Natural killer cell treated with Interleukin-12 subunit alpha and Interleukin-12 subunit beta and Interleukin-15 and Interleukin-18, amount 100 ng/mL, for 72 hours (primary cell): ENCODE measurements around the gene HCCS. TPM values are rescaled to one million over a fixed set of nuclear protein-coding genes. Genes with fewer than 3 reads are reported as not detected.

Source experiments
- ATAC-seq, 2 donors: fragments of 150-1000 bp; cut with Tn5 transposase in 1 of 2; sonication (Bioruptor Pico), chemical (Tn5 transposase) in 1 of 2; 2 replicates each; pipeline ENCODE4 v1.10.0; 2021
- DNase-seq: peaks from one replicate; pipeline ENCODE4 v3.0.0; 2022; ENCODE audit warnings: low spot score
- H3K27ac Mint-ChIP-seq, 2 donors: 1 replicate in 1 of 2; 2 replicates in 1 of 2; pipeline ENCODE4 v1.8.0; 2022; ENCODE audit warnings: mixed read lengths in 2 of 2, mild to moderate bottlenecking in 1 of 2, moderate library complexity in 1 of 2
- H3K27me3 Mint-ChIP-seq, 2 donors: 1 replicate in 1 of 2; 2 replicates in 1 of 2; pipeline ENCODE4 v1.8.0; 2022; ENCODE audit warnings: mixed read lengths in 2 of 2
- H3K36me3 Mint-ChIP-seq: one replicate; pipeline ENCODE4 v1.8.0; 2022; ENCODE audit warnings: mixed read lengths
- H3K4me1 Mint-ChIP-seq, 2 donors: 1 replicate in 1 of 2; 2 replicates in 1 of 2; pipeline ENCODE4 v1.8.0; 2022; ENCODE audit warnings: low read depth in 2 of 2, mixed read lengths in 2 of 2, mild to moderate bottlenecking in 1 of 2
- H3K4me3 Mint-ChIP-seq: one replicate; pipeline ENCODE4 v1.8.0; 2022; ENCODE audit warnings: mixed read lengths
- H3K9me3 Mint-ChIP-seq: 2 replicates; pipeline ENCODE4 v1.8.0; 2022; ENCODE audit warnings: mixed read lengths
- total RNA-seq, 2 donors: library from RNA; stranded (reverse); gene quantifications; one replicate each; pipeline ENCODE4 v1.2.3, GENCODE V29; 2022

HCCS gene
- total RNA-seq, 2 donors from 2014 or later: 26.9 to 30.9 TPM

GRCh38 chrX:11135564-11136185, 24.5 kb downstream of the HCCS start:
- no peaks in the 10 kb centered on the region for H3K4me1 Mint-ChIP-seq
- H3K27ac Mint-ChIP-seq: no peak overlapping the region
- H3K9me3 Mint-ChIP-seq: no peaks in the 10 kb centered on the region
- no peak overlapping the region for H3K4me3 Mint-ChIP-seq
- no peak for DNase-seq
- no peaks in the 10 kb centered on the region for H3K36me3 Mint-ChIP-seq
- no peak for ATAC-seq
- H3K27me3 Mint-ChIP-seq: peaks cover 0 to 5% of the 10 kb centered on the region in 2 donors

GRCh38 chrX:11137543-11138139, 26.5 kb downstream of the HCCS start:
- no peaks in the 10 kb centered on the region for H3K36me3 Mint-ChIP-seq
- no peaks in the 10 kb centered on the region for H3K9me3 Mint-ChIP-seq
- no peak for ATAC-seq
- H3K4me1 Mint-ChIP-seq: no peaks in the 10 kb centered on the region
- DNase-seq: no peak
- no peak overlapping the region for H3K4me3 Mint-ChIP-seq
- peaks cover 0 to 8% of the 10 kb centered on the region in 2 donors for H3K27me3 Mint-ChIP-seq
- no peak overlapping the region for H3K27ac Mint-ChIP-seq

GRCh38 chrX:11138498-11139390, 27.6 kb downstream of the HCCS start:
- no peaks in the 10 kb centered on the region for H3K36me3 Mint-ChIP-seq
- H3K4me1 Mint-ChIP-seq: peaks cover 0 to 3% of the 10 kb centered on the region in 2 donors
- H3K27me3 Mint-ChIP-seq: peaks cover 0 to 12% of the 10 kb centered on the region in 2 donors
- ATAC-seq (no peak), DNase-seq (no peak)
- H3K27ac Mint-ChIP-seq: no peak overlapping the region
- no peaks in the 10 kb centered on the region for H3K9me3 Mint-ChIP-seq
- H3K4me3 Mint-ChIP-seq: no peak overlapping the region

GRCh38 chrX:11143931-11144678, 33.0 kb downstream of the HCCS start:
- Mint-ChIP-seq H3K27ac (no peak overlapping the region), H3K4me1 (peaks cover 4 to 6% of the 10 kb centered on the region in 2 donors), H3K4me3 (no peak overlapping the region), H3K27me3 (peaks cover 0 to 17% of the 10 kb centered on the region in 2 donors), H3K36me3 (no peaks in the 10 kb centered on the region), H3K9me3 (no peaks in the 10 kb centered on the region)
- DNase-seq (no peak), ATAC-seq (peak; percentile 57 to 80)

GRCh38 chrX:11146411-11146810, 35.3 kb downstream of the HCCS start:
- H3K27ac Mint-ChIP-seq: no peak overlapping the region
- H3K27me3 Mint-ChIP-seq: peaks cover 0 to 11% of the 10 kb centered on the region in 2 donors

GRCh38 chrX:11148401-11148800, 37.3 kb downstream of the HCCS start:
- no peak for ATAC-seq
- H3K27me3 Mint-ChIP-seq: peaks cover 0 to 13% of the 10 kb centered on the region in 2 donors
- H3K36me3 Mint-ChIP-seq: no peaks in the 10 kb centered on the region
- H3K27ac Mint-ChIP-seq: no peak overlapping the region
- no peaks in the 10 kb centered on the region for H3K9me3 Mint-ChIP-seq
- no peak for DNase-seq
- peaks cover 4 to 6% of the 10 kb centered on the region in 2 donors for H3K4me1 Mint-ChIP-seq
- no peak overlapping the region for H3K4me3 Mint-ChIP-seq

More at GRCh38 chrX:11146411-11146810, 35.3 kb downstream of the HCCS start:
- Mint-ChIP-seq H3K4me3 (no peak overlapping the region), H3K4me1 (peaks cover 4 to 6% of the 10 kb centered on the region in 2 donors), H3K36me3 (no peaks in the 10 kb centered on the region), H3K9me3 (no peaks in the 10 kb centered on the region)
- peak in 1 of 2 donors; percentile 32 for ATAC-seq
- DNase-seq: no peak

- no peak overlapping the region for H3K27ac Mint-ChIP-seq
- no peak overlapping the region for H3K4me3 Mint-ChIP-seq
- H3K27me3 Mint-ChIP-seq: peaks cover 0 to 5% of the 10 kb centered on the region in 2 donors
- DNase-seq (no peak), ATAC-seq (no peak)
- no peaks in the 10 kb centered on the region for H3K36me3 Mint-ChIP-seq
- H3K4me1 Mint-ChIP-seq: no peaks in the 10 kb centered on the region
- peaks cover 2% of the 10 kb centered on the region for H3K9me3 Mint-ChIP-seq
These were observed 40.8 kb downstream of the HCCS start for GRCh38 chrX:11151799-11152559.

GRCh38 chrX:11159149-11159548, 48.0 kb downstream of the HCCS start:
- Mint-ChIP-seq H3K9me3 (peaks cover 2% of the 10 kb centered on the region), H3K4me1 (no peaks in the 10 kb centered on the region), H3K4me3 (no peak overlapping the region), H3K27me3 (peaks cover 0 to 3% of the 10 kb centered on the region in 2 donors), H3K27ac (no peak overlapping the region), H3K36me3 (no peaks in the 10 kb centered on the region)
- ATAC-seq (no peak), DNase-seq (no peak)

GRCh38 chrX:11164433-11164832, 53.3 kb downstream of the HCCS start:
- Mint-ChIP-seq H3K4me1 (no peaks in the 10 kb centered on the region), H3K27me3 (peaks cover 7% of the 10 kb centered on the region in 2 donors), H3K27ac (no peak overlapping the region), H3K4me3 (no peak overlapping the region), H3K9me3 (no peaks in the 10 kb centered on the region), H3K36me3 (no peaks in the 10 kb centered on the region)
- DNase-seq: no peak
- no peak for ATAC-seq

GRCh38 chrX:11171956-11172355, 60.8 kb downstream of the HCCS start:
- Mint-ChIP-seq H3K27ac (no peak overlapping the region), H3K9me3 (peaks cover 3% of the 10 kb centered on the region), H3K4me1 (no peaks in the 10 kb centered on the region), H3K4me3 (no peak overlapping the region), H3K27me3 (peaks cover 12 to 25% of the 10 kb centered on the region in 2 donors), H3K36me3 (no peaks in the 10 kb centered on the region)
- DNase-seq (no peak), ATAC-seq (no peak)

GRCh38 chrX:11172415-11172814, 61.3 kb downstream of the HCCS start:
- Mint-ChIP-seq H3K4me1 (no peaks in the 10 kb centered on the region), H3K9me3 (peaks cover 3% of the 10 kb centered on the region), H3K36me3 (no peaks in the 10 kb centered on the region), H3K4me3 (no peak overlapping the region), H3K27ac (no peak overlapping the region), H3K27me3 (peaks cover 8 to 21% of the 10 kb centered on the region in 2 donors)
- DNase-seq (no peak), ATAC-seq (no peak)
